Cerebellar cortex (tissue), 1 donor: ENCODE results near the gene UBN1.
"Not testable (repeated sequence)": the region's sequence is repeated elsewhere in the genome, so short reads cannot be mapped to it uniquely, and the experiment has no call there.

Experiments used
- DNase-seq: peaks from one replicate; pipeline ENCODE4 v3.0.0-alpha.2; 2015; ENCODE audit warnings: low spot score

The UBN1 gene

DNA sequence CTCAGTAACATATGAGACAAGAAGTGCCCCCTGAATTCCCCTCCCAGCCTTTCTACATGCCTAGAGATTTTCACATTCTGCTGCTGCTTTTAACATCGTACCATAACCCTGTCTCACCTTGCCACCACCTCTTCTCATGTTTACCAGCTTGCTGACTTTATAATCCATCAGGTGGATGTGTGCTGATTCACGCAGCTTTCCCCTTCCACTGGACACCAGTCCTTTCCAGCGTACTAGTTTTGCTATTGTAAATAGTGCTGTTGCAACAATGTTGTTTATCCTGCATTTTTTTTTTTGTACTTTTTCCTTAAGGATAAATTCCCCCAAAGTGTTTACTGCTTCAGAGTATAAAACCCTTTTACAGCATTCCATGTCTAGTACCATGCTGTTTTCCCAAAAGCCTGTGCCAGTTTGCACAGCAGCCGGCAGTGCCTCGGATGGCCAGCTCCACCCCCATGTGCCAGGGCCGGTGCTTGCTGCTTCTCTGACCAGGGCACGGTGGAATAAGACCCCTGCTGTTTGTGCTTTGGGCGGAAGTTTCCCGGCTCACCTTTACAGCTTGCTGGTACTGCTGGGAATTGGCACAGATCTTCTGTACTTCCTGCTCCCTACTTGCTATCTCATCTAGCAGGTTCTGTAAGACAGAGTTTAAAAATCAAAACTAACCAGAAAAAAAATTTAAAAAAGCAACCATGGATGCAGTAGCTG, 41.3 kb downstream of the UBN1 start:
- peak; percentile 23 for DNase-seq

DNA sequence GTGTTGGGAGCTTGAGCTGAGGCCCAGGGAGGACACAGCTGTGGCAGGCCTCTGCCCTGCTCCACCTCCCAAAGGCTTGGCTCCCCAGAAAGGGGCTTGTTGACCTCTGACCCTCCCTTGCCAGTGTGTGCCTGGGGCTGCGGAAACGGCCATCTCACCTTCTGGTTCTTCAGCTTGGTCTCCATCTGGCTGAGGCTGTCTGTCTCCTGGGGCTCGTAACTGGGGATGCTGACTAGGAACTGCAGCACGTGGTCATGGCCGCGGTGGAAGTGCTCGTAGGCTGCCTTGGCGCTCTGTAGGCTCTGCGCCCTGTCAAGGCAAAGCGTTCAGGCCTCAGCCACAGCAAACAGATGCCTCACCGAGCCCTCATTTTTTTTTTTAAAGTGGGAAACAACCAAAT, 42.7 kb downstream of the UBN1 start:
- no peak for DNase-seq

DNA sequence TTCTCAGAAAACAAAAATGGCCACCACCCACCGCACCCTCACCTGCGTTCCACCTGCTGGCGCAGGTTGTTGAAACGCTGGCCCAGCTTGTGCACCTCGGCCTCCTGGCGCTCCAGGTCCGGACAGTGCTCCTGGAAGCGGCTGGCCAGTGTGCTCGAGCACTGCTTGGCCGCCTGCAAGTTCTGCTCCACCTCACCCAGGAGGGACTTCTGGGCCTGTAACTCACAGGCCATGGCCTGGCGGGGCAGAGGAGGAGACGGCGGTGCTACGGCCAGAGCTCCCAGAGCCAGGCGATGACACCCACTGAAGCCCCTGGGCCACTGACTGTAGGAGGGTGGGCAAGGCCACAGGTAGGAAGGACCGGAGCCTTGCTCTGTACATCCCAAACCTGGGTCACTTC, 43.4 kb downstream of the UBN1 start:
- DNase-seq, result no peak

DNA sequence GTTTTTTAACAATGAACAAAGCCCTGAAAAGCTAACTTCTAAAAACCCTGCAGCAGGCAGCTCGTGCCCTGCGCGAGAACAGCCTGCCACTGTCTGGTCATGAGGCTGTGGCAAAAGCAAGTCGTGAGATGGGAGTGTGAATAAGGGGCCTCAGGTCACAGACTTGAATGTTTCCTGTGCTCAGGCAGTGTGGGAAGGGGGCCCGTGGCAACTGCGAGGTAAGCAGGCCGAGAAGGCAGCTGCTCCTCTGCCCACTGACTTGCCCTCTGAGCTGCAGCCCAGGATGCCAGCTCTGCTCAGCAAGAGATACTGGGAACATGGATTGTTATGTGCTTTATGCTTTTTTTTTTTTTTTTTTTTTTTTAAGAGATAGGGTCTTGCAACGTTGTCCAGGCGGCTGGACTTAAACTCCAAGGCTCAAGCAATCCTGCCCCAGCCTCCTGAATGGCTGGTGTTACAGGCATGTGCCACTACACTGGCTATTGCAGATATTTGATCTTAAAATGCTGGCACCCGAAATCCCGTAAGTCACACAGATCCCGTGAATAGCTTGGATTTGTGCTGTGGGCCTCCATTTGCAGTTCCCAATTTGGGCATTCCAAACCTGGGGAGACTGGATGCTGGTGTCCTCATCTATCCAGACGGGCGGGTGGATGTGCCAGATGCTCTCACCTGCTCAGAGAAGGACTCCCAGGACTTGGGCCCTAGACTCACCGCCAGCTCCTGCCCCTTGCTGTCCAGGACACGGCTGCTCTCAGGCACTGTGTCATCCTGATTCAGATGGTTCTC, 44.0 kb downstream of the UBN1 start:
- no peak for DNase-seq

DNA sequence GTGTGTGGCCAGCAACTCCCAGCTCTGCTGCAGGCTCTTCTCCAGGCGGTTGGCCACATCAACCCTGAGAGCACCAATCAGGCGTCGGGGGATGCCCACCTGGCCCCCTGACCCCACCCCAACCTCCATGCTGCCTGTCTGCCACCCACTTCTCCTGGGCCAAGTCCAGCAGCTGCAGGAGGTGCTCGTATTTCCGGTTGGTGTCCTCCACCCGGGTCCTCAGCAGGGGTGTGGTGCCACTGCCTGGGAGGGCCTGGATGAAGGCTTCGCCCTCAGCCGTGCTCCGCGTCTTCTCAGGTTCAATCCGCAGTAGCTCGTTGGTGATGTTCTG, 44.6 kb downstream of the UBN1 start:
- no peak for DNase-seq

DNA sequence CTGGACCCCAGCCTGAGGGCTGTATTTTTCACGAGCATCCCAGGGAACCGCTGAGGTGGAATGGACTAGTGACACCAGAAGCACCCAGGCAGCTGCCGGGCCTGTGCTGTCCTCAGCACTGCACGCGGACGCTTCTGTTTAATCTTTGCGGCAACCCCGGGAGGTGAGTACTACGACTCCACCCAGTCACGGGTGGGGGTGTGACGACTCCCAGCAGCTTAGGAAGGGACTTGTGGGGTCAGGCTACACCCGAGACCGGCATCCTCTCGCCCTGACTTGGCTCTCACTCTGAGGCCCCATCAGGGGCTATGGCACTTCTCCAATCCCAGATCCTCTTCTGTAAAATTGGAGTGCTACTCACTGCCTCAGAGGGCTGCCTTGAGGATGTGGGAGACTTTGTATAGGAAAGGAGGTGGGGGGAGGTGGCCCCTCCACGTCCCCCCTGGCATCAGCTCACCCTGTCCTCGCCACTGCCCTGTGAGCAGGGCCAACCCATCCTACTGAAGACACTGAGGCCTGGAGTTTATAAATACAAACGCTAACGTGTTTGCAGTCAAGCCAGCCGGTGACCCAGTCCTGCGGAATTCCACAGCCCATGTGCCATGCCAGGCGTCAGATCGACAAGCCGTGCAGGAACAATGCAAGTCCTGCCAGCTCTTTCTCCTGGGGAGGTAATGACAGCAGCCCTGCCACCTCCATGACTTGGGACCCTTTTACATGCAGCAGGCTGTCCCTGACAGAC, 45.3 kb downstream of the UBN1 start:
- peak; percentile 18 for DNase-seq

DNA sequence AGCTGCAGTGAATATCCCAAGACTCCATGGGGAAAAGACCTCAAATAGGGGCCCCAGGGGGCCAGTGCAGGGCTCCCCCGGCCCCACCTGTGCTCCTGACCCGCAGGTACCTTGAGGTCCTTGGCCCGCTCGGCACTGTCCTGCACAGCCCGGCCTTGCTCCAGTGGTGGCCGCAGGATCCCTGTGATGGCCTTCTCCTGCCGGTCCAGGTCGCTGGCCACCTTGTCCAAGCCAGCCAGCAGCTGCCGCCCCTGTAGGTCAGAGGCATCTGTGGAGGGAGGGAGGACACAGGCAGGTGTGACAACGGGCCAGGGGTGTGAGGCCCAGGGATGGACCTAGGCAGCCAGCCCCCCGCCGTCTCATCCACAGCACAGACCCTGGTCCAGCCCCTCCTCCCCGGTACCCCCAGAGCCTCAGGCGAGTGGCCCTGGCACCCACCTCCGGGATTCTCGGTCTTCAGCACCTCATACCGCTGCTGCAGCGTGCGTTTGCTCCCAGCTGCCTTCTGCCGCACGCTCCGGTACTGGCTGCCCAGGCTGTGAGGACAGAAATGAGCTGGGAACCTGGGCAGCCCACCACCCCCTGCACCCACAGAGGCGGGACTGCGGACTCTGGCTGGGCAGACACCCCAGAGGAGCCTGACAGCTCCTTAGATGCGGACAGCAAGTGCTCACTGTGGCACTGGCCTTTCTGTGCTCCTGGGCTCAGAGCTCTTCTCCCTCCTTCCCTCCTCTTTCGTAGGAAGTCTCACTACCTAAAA, 46.0 kb downstream of the UBN1 start:
- DNase-seq, result no peak

DNA sequence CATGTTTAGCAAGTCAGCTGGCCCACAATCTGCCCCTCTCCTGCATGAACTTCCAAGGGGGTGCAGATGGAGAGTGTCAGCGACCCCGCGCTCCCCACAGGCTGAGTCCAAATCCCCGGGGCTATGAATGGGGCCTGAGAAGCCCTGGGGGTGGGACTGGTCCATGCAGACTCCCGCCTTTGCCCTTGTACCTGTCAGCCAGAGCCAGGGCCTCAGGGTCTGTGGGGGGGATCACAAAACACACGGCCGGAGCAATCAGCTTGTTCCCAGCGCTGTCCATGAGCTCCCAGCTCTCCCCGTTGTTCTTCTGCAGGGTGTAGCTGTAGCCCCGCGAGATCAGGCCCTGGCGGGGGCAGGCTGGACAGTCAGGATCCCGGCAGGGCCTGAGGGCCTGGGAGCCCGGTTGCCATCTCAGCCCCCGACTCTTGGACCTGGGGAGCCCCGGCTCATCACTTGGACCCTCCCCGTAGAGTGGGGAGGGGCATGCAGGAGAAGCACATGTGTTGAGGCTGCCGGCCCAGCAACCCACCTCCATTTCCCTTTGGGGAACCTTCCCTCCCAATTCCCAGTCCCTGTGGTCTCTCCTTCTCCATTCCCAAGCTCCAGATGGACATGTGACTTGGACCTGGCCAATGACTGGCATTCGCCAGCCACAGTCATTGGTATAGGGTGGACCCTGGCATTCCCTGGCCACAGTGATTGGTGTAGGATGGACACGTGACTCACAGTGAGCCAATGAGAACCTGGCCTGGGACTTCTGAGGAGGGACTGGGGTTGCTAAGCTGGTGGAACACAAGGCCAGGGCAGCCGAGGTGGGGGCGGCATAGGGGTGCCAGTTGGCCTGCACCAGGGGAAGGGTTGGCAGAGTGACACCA, 47.2 kb downstream of the UBN1 start:
- peak; percentile 27 for DNase-seq

DNA sequence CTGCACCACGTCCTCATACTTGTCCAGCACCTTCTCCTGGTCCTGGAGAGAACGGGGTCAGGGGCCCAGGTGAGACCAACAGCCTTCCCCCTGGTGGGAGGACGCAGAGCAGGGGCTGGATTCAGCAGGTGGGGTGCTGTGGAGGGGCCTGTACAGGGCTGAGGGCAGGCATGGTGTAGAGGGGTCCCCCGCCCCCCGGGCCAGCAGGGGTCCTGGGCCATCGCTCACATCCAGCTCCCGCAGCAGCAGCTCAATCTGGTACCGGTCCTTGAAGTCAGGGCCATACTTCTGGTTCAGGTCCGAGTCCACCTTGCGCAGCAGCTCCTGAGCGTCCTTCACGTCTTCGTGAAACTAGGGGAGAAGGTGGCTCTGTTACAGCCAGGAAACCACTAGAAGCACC, 48.1 kb downstream of the UBN1 start:
- DNase-seq, result no peak

DNA sequence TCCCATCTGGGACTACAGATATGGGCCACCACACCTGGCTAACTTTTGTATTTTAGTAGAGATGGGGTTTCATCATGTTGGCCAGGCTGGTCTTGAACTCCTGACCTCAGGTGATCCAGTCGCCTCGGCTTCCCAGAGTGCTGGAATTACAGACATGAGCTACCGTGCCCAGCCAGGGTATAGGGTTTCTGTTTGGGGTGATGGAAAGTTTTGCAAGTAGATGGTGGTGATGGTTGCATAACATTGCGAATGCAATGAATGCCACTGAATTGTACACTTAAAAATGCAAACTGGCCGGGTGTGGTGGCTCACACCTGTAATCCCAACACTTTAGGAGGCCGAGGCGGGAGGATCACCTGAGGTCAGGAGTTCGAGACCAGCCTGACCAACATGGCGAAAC, 49.5 kb downstream of the UBN1 start:
- not testable (repeated sequence) for DNase-seq

DNA sequence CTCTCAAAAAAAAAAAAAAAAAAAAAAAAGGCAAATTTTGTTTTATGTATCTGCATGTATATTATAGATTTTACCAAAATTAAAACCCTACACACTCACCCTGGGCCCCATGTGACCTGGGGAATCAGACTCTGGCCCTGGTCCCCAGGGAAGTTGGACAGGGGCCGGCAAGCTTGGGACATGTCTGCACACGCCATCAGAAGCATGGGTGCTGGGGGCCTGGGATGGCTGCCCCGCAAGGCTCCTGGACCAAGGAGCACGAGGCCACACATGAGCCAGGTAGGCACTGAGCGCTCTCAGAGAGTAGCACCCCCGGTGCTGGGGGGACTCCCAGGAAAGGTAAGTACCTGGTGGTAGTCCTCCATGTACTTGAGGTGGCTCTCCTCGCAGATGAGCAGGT, 50.0 kb downstream of the UBN1 start:
- no peak for DNase-seq

DNA sequence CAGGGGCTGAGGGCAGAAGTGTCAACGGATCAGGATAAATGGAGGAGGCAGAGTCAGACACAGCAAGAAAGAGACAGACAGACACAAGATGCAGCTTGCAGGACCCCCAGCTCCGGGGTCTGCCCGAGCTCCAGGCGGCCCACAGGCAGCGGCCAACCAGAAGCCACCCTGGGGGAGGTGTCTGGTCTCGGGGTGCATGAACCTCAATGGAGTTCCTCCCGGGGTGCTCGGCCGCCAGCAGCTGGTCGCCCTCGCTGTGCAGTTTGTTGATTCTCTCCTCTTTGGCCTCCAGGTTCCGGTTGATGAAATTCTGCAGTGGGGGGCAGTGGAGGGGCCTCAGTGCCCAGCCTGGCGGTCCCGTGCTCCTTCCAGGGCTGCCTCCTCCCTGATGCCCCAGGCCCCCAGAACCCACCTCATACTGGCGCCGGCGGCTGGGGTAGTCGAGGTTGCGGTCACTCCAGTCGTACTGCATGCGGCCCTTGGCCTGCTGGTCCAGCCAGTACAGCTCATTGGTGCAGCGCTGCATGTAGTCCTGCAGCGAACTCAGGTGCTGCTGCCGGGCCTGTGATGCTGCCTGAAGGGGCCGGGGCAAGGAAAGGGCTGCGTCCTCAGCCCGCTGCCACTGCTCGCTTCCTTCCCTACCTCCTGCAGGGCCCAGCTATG, 51.7 kb downstream of the UBN1 start:
- DNase-seq, result no peak

DNA sequence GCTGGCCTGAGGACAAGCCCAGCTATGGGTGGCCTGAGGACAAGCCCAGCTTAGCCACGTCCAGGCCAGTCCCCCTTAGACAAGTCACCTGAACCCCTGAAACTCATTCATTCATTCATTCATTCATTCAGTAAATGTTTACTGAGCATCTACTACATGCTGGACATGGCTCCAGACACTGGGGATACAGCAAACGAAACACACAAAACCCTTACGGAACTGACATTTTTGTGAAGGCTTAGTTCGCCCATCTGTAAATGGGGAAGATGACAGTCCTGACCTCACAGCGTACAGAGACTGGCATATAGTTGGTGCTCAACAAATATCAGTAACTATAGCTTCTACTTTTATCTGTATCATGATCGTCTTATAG, 52.2 kb downstream of the UBN1 start:
- DNase-seq, result no peak

DNA sequence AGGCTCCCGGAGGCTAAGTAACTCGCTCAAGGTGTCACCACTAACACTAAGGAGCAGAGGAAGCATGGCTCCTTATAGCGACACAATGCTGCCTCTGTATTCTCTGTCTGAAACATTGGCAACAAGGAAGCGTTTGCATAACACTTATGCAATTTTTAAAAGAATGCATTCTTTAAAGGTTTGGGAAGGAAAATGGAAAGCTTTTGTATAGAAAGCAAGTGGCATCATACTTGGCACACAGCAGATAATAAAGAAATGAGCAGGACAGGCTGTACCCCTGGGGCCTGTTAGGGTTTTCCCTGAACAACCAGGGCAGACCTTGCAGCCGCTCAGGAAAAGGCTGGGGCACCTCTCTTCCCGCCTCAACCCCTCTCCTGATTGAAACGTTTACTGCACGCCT, 52.8 kb downstream of the UBN1 start:
- DNase-seq, result no peak

DNA sequence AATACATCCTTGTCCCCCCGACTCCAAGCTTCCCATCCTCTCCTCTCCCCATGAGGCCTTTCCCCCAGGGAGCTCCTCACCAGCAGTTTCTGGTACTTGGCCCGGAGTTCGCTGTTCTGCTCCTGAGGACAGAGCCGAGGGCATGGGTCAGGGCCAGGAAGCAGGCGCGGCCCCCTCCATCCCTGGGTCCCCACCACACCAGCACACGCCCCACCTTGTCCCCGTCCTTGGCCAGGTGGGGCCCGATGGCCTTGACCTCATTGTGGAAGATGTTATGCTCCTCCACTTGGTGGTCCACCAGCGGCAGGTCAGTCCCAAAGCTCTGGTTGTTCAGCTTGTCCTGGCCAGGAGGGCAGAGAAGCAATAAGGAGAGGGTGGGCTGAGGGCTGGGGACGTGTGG, 53.5 kb downstream of the UBN1 start:
- DNase-seq, result no peak

DNA sequence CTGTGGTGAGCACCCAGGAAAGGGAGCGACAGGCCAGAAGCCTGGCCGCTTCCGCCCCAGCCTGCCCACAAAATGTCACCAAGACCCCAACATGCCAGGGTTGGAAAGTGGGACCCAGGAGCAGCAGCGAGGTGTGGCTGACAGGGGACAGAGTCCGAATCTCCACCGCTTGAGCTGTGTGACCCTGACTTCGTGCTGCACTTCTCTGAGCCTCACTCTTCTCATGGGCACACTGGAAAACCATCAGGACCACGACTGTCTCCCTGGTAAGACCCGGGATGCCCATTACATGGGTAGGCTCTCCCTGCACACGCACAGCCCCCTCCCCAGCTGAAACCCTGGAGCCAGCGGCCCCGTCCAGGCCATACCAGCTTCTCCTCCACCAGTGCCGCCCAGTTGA, 54.8 kb downstream of the UBN1 start:
- DNase-seq, result no peak

DNA sequence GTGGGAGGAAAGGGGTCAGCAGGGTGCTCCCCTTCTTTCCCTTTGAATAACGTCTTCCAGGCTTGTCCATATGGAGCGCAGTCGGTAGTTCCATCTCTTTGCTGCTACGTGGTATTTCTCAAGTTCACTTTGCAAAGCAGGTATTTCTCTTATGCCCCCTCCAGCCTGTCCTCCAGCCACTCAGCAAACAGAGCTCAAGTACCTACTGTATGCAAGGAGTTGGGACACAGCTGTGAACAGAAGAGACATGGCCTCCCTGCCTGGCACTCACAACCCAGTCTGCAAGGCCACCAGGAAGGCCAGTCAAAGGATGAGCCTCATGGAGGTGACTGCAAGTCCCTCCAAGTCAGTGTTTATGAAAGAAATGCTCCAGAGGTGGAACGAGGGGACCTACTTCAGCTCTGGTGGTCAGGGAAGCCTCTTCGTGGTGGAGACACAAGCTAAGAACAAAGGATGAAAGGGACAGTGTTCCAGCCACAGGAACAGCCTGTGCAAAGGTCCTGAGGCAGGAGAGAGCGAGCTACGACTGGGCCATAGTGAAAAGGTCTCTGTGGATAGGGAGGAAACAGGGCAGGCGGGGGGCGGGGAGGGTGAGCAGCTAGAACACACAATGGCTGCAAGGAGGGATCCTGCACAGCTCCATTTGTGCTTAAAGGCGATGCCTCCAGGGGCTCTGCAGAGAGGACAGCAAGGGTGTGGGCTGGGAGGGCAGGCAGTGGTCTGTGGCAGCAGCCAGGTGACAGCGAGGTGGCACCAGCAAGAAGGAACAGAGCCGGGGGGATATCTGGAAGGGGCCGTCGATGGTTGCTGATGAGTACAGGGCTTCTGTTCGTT, 57.0 kb downstream of the UBN1 start:
- no peak for DNase-seq

DNA sequence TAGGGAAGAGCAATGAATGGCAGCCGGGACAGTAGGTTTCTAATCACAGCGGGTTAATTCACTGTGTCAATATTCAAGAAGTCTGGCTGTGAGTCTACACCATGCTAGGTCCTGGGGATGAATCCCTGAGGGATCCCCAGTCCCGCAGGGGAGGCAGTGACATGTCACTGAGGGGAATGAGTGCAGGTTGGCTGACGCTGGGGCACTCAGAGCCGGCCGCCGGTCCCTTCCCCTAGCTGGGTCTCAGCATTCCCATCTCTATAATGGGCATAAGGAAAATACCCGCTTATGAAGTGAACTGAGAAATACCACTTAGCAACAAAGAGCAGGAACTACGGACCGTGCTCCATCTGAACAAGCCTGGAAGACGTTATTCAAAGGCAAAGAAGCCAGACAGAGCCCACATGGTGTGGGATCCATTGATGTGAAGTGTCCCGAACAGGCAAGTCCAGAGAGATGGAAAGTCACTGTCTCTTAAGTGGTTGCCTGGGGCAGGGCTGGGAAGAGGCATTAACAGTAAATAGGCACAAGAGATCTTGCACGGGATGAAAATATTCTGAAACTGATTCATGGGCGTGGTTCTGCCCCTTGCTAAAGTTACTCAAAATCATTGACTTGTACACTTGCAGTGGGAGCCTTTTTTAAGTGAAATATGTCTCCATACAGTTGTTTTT, 57.8 kb downstream of the UBN1 start:
- DNase-seq, result no peak

DNA sequence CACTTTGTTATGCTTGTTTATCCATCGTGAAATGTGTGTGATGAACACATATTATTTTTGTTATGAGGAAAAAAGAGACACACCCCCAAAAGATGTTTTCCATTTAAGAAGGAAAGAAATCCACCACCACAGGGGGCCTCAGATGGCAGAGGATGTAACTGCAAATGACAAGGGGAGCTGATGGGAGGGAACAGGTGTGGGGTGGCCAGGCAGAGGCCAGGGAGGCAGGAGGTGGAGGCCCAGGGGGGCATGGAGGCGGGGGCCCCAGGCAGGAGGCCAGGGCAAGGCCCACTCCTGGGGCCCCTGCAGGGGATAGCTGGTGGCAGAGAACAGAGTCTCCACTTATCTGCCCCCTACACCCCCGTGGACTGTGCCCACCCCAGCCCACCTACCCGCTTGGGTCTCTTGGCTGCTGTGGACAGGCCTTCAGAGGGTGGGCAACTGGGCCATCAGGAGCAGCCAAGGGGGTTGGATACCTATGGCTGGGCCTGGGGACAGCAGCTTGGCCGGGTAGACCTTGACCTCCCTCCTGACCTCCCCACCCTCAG, 61.6 kb downstream of the UBN1 start:
- DNase-seq, result no peak
